Muscle of arm (tissue), 12 donors: ENCODE measurements around the gene MED13L. TPM values are rescaled to one million over a fixed set of nuclear protein-coding genes. Genes with fewer than 3 reads are reported as not detected.

Experiments
- DNase-seq: peaks from one replicate; pipeline ENCODE4 v3.0.0-alpha.2; 2013
- polyA plus RNA-seq, 12 donors: library from polyadenylated mRNA; unstranded; fragments of 120-200 nt; gene quantifications; one replicate each; pipeline ENCODE4 v1.2.1, GENCODE V29; 2013; ENCODE audit not compliant: insufficient read length in 12 of 12

MED13L gene
- polyA plus RNA-seq, 12 donors, result 44.9 to 66.0 (median 55.5) TPM; not detected in 1

- no peak for DNase-seq
Observed at GRCh38 chr12:115920395-115921183, 356.9 kb downstream of the MED13L start.

- no peak for DNase-seq
Observed at GRCh38 chr12:115918763-115919162, 358.7 kb downstream of the MED13L start.

GRCh38 chr12:115916910-115917668 lies 360.4 kb downstream of the MED13L start:
- DNase-seq, result peak; percentile 33

GRCh38 chr12:115914122-115914521 lies 363.4 kb downstream of the MED13L start:
- no peak for DNase-seq

GRCh38 chr12:115912440-115912839 lies 365.1 kb downstream of the MED13L start:
- no peak for DNase-seq

GRCh38 chr12:115911360-115911759 lies 366.1 kb downstream of the MED13L start:
- no peak for DNase-seq

- DNase-seq, result no peak
Observed at GRCh38 chr12:115910057-115910456, 367.4 kb downstream of the MED13L start.
